Measurements from ENCODE around the gene AP2A2.

DNA sequence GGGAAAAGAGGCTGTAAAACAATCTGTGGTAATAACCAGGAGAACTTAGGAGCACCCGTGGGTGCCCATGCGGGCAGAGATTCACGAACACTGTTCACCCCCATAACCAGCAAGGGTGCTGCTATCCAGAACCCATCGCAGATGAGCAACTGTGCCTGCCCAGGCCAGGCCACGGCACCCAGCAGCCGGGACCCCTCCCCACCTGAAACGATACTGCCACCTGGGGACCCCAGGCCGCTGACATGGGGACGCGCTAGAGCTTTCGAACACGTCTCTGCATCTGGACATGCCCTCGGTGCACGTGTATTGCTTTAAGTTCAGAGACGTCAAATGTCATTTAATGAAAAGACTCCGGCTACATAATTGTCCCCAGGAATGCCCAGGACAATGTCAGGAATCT lies 134.7 kb downstream of the AP2A2 start:
- TF ChIP-seq, protein P1, sequence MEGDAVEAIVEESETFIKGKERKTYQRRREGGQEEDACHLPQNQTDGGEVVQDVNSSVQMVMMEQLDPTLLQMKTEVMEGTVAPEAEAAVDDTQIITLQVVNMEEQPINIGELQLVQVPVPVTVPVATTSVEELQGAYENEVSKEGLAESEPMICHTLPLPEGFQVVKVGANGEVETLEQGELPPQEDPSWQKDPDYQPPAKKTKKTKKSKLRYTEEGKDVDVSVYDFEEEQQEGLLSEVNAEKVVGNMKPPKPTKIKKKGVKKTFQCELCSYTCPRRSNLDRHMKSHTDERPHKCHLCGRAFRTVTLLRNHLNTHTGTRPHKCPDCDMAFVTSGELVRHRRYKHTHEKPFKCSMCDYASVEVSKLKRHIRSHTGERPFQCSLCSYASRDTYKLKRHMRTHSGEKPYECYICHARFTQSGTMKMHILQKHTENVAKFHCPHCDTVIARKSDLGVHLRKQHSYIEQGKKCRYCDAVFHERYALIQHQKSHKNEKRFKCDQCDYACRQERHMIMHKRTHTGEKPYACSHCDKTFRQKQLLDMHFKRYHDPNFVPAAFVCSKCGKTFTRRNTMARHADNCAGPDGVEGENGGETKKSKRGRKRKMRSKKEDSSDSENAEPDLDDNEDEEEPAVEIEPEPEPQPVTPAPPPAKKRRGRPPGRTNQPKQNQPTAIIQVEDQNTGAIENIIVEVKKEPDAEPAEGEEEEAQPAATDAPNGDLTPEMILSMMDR (conservative IDR thresholded peaks at IDR 0.05; ENCODE audit: low read length), result no peak
- TF ChIP-seq EZH2phosphoT487 (IDR thresholded peaks at IDR 0.05; ENCODE audit: borderline replicate concordance, low read depth, low read length), result no peak

Data from OCI-LY7 (cell line).